B cell (primary cell): ENCODE results near the gene IFNW1. TPM values are rescaled to one million over a fixed set of nuclear protein-coding genes. Genes with fewer than 3 reads are reported as not detected.
"Not testable (repeated sequence)": the region's sequence is repeated elsewhere in the genome, so short reads cannot be mapped to it uniquely, and the experiment has no call there.

Source experiments
- ATAC-seq: fragments of 200-7000 bp; cut with Tn5 transposase; one replicate; pipeline ENCODE4 v1.10.0; 2021; ENCODE audit warnings: low read depth, mild to moderate bottlenecking, moderate number of reproducible peaks, moderate library complexity
- CTCF ChIA-PET: fragments of 350-600 bp; sonication (Branson Sonifier 250); formaldehyde crosslinking; loops from one replicate; lab custom pipeline; 2021; ENCODE audit warnings: antibody characterized with exemption, inconsistent platforms; lab: Charles Lee
- POLR2A ChIA-PET: fragments of 350-600 bp; sonication (Branson Sonifier 250); formaldehyde crosslinking; loops from one replicate; lab custom pipeline; 2021; ENCODE audit warnings: antibody characterized with exemption; lab: Charles Lee
- DNase-seq: peaks from one replicate; pipeline ENCODE4 v3.0.0; 2013
- H2AFZ ChIP-seq: 2 replicates; pipeline ENCODE4 v1.6.1; 2012; ENCODE audit warnings: mild to moderate bottlenecking, low read depth, low read length; ENCODE audit not compliant: insufficient read depth, poor library complexity, severe bottlenecking
- H3K27ac ChIP-seq, 2 donors: 1 replicate in 1 of 2; 2 replicates in 1 of 2; pipeline ENCODE4 v1.5.1; 2012 to 2013; ENCODE audit warnings: low read length in 2 of 2, mild to moderate bottlenecking in 2 of 2, moderate library complexity in 1 of 2
- H3K27me3 ChIP-seq, 4 experiments: fragments of 200-600 bp in 1 of 4; sonication (generic) in 1 of 4; replicated peaks in 1 of 4; 1 replicate in 2 of 4; 2 replicates in 2 of 4; pipeline versions ENCODE4 v1.6.1 to v1.7.0; 2013 to 2016; ENCODE audit warnings: low read length in 3 of 4, mild to moderate bottlenecking in 2 of 4, mixed read lengths in 1 of 4, moderate library complexity in 1 of 4; ENCODE audit not compliant: insufficient read depth in 4 of 4, control insufficient read depth in 3 of 4; ENCODE audit errors: control extremely low read depth in 1 of 4
- H3K36me3 ChIP-seq, 2 experiments: replicated peaks in 1 of 2; 1 replicate in 1 of 2; 2 replicates in 1 of 2; pipeline versions ENCODE4 v1.6.1 to v1.7.1; 2013; ENCODE audit warnings: low read length in 1 of 2; ENCODE audit not compliant: insufficient read depth in 2 of 2, control insufficient read depth in 1 of 2; ENCODE audit errors: control extremely low read depth in 1 of 2, extremely low read depth in 1 of 2
- H3K4me1 ChIP-seq, 2 donors: fragments of 200-600 bp in 1 of 2; sonication (generic) in 1 of 2; 1 replicate in 1 of 2; 2 replicates in 1 of 2; pipeline versions ENCODE4 v1.5.1 to v1.6.1; 2013 to 2017; ENCODE audit warnings: low read length in 2 of 2; ENCODE audit not compliant: control insufficient read depth in 2 of 2, insufficient read depth in 2 of 2
- H3K4me2 ChIP-seq: replicated peaks from 2 replicates; pipeline ENCODE3; 2012; ENCODE audit warnings: mild to moderate bottlenecking, low read depth, low read length; ENCODE audit not compliant: poor library complexity, severe bottlenecking
- H3K4me3 ChIP-seq, 5 experiments: fragments of 200-600 bp in 1 of 5; sonication (generic) in 1 of 5; 1 replicate in 3 of 5; 2 replicates in 2 of 5; pipeline versions ENCODE4 v1.5.1 to v1.7.0; 2011 to 2016; ENCODE audit warnings: low read length in 4 of 5, mild to moderate bottlenecking in 4 of 5, low read depth in 2 of 5, control low read depth in 1 of 5, moderate library complexity in 1 of 5; ENCODE audit not compliant: insufficient read depth in 1 of 5; ENCODE audit errors: control extremely low read depth in 1 of 5, extremely low read depth in 1 of 5
- H3K79me2 ChIP-seq: fragments of 200-600 bp; sonication (generic); one replicate; pipeline ENCODE4 v1.6.0; 2016; ENCODE audit warnings: low read length; ENCODE audit not compliant: control insufficient read depth, insufficient read depth
- H3K9ac ChIP-seq: fragments of 200-600 bp; sonication (generic); 2 replicates; pipeline ENCODE4 v1.6.1; 2017; ENCODE audit warnings: mild to moderate bottlenecking, low read length, moderate library complexity
- H3K9me3 ChIP-seq, 3 donors: one replicate each; pipeline versions ENCODE4 v1.6.1 to v1.7.1; 2013; ENCODE audit warnings: low read length in 2 of 3; ENCODE audit not compliant: control insufficient read depth in 2 of 3, insufficient read depth in 1 of 3; ENCODE audit errors: control extremely low read depth in 1 of 3
- H4K20me1 ChIP-seq: 2 replicates; pipeline ENCODE4 v1.6.0; 2012; ENCODE audit warnings: mild to moderate bottlenecking, low read length; ENCODE audit not compliant: insufficient read depth, control insufficient read depth, poor library complexity, severe bottlenecking
- H3K27ac Mint-ChIP-seq: one replicate; pipeline ENCODE4 v1.8.0; 2021; ENCODE audit warnings: mixed read lengths
- H3K27me3 Mint-ChIP-seq: one replicate; pipeline ENCODE4 v1.8.0; 2021; ENCODE audit warnings: mixed read lengths
- H3K4me1 Mint-ChIP-seq: one replicate; pipeline ENCODE4 v1.8.0; 2021; ENCODE audit warnings: mixed read lengths
- H3K4me3 Mint-ChIP-seq: one replicate; pipeline ENCODE4 v1.8.0; 2021; ENCODE audit warnings: mixed read lengths
- H3K9me3 Mint-ChIP-seq: one replicate; pipeline ENCODE4 v1.8.0; 2022; ENCODE audit warnings: mixed read lengths; ENCODE audit not compliant: insufficient read depth
- CTCF ChIP-seq: fragments of 200-600 bp; IDR thresholded peaks from one replicate; pipeline ENCODE4 v1.8.0; 2022; ENCODE audit warnings: antibody characterized with exemption, mild to moderate bottlenecking
- EZH2 ChIP-seq: IDR thresholded peaks from 2 replicates; pipeline ENCODE4 v1.6.1; 2012; ENCODE audit warnings: borderline replicate concordance, low read depth, mild to moderate bottlenecking, moderate library complexity, low read length; ENCODE audit not compliant: insufficient read depth, poor library complexity, severe bottlenecking
- WGBS: methylation state at CpG from one replicate; pipeline ENCODE4 v1.1.5; 2013; ENCODE audit warnings: missing lambda C conversion rate; ENCODE audit not compliant: insufficient coverage; 5-methylcytosine and 5-hydroxymethylcytosine counted together
- intact Hi-C: fragments of 100-400 bp; cut with micrococcal nuclease; formaldehyde crosslinking; loops from one replicate; pipeline ENCODE4 v1.10.0; 2022
- polyA plus RNA-seq: library from polyadenylated mRNA; depleted of rRNA; stranded (reverse); fragments of >200 nt; gene quantifications from 2 replicates; pipeline ENCODE4 v1.2.3, GENCODE V29; 2012
- total RNA-seq, 2 donors: library from RNA; stranded (reverse); fragments of 120-200 nt in 1 of 2; gene quantifications; 1 replicate in 1 of 2; 2 replicates in 1 of 2; pipeline versions ENCODE4 v1.2.3 to v1.2.4, GENCODE V29; 2013 to 2022

Gene IFNW1
- total and polyA plus RNA-seq, 2 donors (not counting 1 experiment from before 2014, with no cell fraction given): not detected

- no peak for TF ChIP-seq EZH2
- TF ChIP-seq CTCF: no peak
- no peak overlapping the region for H3K27ac ChIP-seq
- no peaks in the 10 kb centered on the region for H3K4me1 ChIP-seq
- no peak overlapping the region for H2AFZ ChIP-seq
- H3K9ac ChIP-seq: no peak overlapping the region
- no peak overlapping the region for H3K4me3 Mint-ChIP-seq
- H3K27me3 ChIP-seq: no peaks in the 10 kb centered on the region
- ChIA-PET CTCF (no interaction called here), POLR2A (no interaction called here)
- no peak for ATAC-seq
- no peaks in the 10 kb centered on the region for H3K79me2 ChIP-seq
- DNase-seq: no peak
- no peaks in the 10 kb centered on the region for H3K4me1 Mint-ChIP-seq
- intact Hi-C loops: no loop called here
- no peaks in the 10 kb centered on the region for H3K36me3 ChIP-seq
- no peaks in the 10 kb centered on the region for H4K20me1 ChIP-seq
- no CpG with 5 or more reads among the region's 3 CpGs for WGBS
- H3K9me3 ChIP-seq: no peaks in the 10 kb centered on the region
- H3K27me3 Mint-ChIP-seq: peaks cover 12% of the 10 kb centered on the region
- no peak overlapping the region for H3K27ac Mint-ChIP-seq
- no peak overlapping the region for H3K4me2 ChIP-seq
- H3K4me3 ChIP-seq: no peak overlapping the region
- no peaks in the 10 kb centered on the region for H3K9me3 Mint-ChIP-seq
Observed at GRCh38 chr9:21172156-21172555, 30.5 kb upstream of the IFNW1 start.

GRCh38 chr9:21171351-21171750 lies 29.7 kb upstream of the IFNW1 start:
- peaks cover 9% of the 10 kb centered on the region for H3K27me3 Mint-ChIP-seq
- H3K9me3 ChIP-seq: no peaks in the 10 kb centered on the region
- H3K4me2 ChIP-seq: no peak overlapping the region
- no peaks in the 10 kb centered on the region for H3K27me3 ChIP-seq
- no peak overlapping the region for H2AFZ ChIP-seq
- no peaks in the 10 kb centered on the region for H3K36me3 ChIP-seq
- H3K4me1 ChIP-seq: no peaks in the 10 kb centered on the region
- H3K27ac ChIP-seq: no peak overlapping the region
- no peaks in the 10 kb centered on the region for H3K4me1 Mint-ChIP-seq
- TF ChIP-seq EZH2 (no peak), CTCF (no peak)
- ATAC-seq: no peak
- no peaks in the 10 kb centered on the region for H3K79me2 ChIP-seq
- H3K9me3 Mint-ChIP-seq: no peaks in the 10 kb centered on the region
- DNase-seq: no peak
- CTCF ChIA-PET: no interaction called here
- H3K27ac Mint-ChIP-seq: no peak overlapping the region
- H3K4me3 ChIP-seq: no peak overlapping the region
- no peaks in the 10 kb centered on the region for H4K20me1 ChIP-seq
- POLR2A ChIA-PET: no interaction called here
- intact Hi-C loops: no loop called here
- no CpG with 5 or more reads among the region's 1 CpG for WGBS
- no peak overlapping the region for H3K4me3 Mint-ChIP-seq
- no peak overlapping the region for H3K9ac ChIP-seq

GRCh38 chr9:21166560-21166959 lies 24.9 kb upstream of the IFNW1 start, which contains the start of gene IFNA21:
Gene IFNA21, minus strand, starts transcription at chr9:21166660. Its CDS starts 48 bp downstream, at chr9:21166612.
- CTCF ChIA-PET: interaction anchor here (0.6 kb wide), 1 partner anchor 743 kb away, joined by 3 read pairs; no protein-coding TSS in a partner anchor
- intact Hi-C loops, H3K9me3 Mint-ChIP-seq, H3K27ac ChIP-seq, H3K4me3 Mint-ChIP-seq, DNase-seq, H3K27me3 ChIP-seq, H3K4me1 ChIP-seq, H3K4me1 Mint-ChIP-seq, H3K9me3 ChIP-seq, H2AFZ ChIP-seq, H3K36me3 ChIP-seq, H3K4me2 ChIP-seq, H3K9ac ChIP-seq, ATAC-seq, H3K4me3 ChIP-seq, H4K20me1 ChIP-seq, H3K79me2 ChIP-seq, H3K27ac Mint-ChIP-seq, POLR2A ChIA-PET: not testable (repeated sequence)
- WGBS: 80% methylated on average over 1 of the region's 2 CpGs
- H3K27me3 Mint-ChIP-seq: peaks cover 13% of the 10 kb centered on the region
